K562 (cell line): ENCODE measurements around the gene TMEM163.

Source experiments
- CBFB ChIP-seq: sonication (generic); formaldehyde crosslinking; IDR thresholded peaks from 2 replicates; pipeline ENCODE4 v1.4.0; 2020; ENCODE audit warnings: mild to moderate bottlenecking, missing genetic modification reagents
- CHD2 ChIP-seq: IDR thresholded peaks from 2 replicates; pipeline ENCODE4 v1.6.1; 2011; ENCODE audit warnings: low read depth, low read length
- CTCF ChIP-seq, 3 experiments: IDR thresholded peaks in 2 of 3; conservative IDR thresholded peaks in 1 of 3; 2 replicates each; pipeline ENCODE4 v1.5.1; 2011 to 2012; ENCODE audit warnings: low read length in 3 of 3, mild to moderate bottlenecking in 3 of 3, control low read depth in 2 of 3, improper control_type of control experiment in 1 of 3, inconsistent platforms in 1 of 3, low read depth in 1 of 3, mixed read lengths in 1 of 3, moderate library complexity in 1 of 3; ENCODE audit not compliant: insufficient read depth in 2 of 3
- EZH2 ChIP-seq: IDR thresholded peaks from 2 replicates; pipeline ENCODE4 v1.6.1; 2012; ENCODE audit warnings: low read depth, mild to moderate bottlenecking, inconsistent platforms, low read length, borderline replicate concordance
- HIVEP1 ChIP-seq: fragments of 250-450 bp; sonication (Bioruptor Pico); IDR thresholded peaks from 2 replicates; pipeline ENCODE4 v1.4.0; 2020; ENCODE audit warnings: mild to moderate bottlenecking
- NELFE ChIP-seq: IDR thresholded peaks from 2 replicates; pipeline ENCODE4 v1.6.1; 2011; ENCODE audit warnings: mild to moderate bottlenecking; ENCODE audit not compliant: insufficient read depth, insufficient read length
- PHF8 ChIP-seq: fragments of 200-600 bp; sonication (generic); IDR thresholded peaks from 2 replicates; pipeline ENCODE4 v1.6.1; 2012; ENCODE audit warnings: mixed run types, mild to moderate bottlenecking, inconsistent platforms, low read length, moderate library complexity, borderline replicate concordance
- POLR2AphosphoS5 ChIP-seq: IDR thresholded peaks from 2 replicates; pipeline ENCODE4 v1.6.1; 2011; ENCODE audit warnings: mild to moderate bottlenecking, low read depth, low read length, moderate library complexity; ENCODE audit not compliant: control insufficient read depth, insufficient read depth
- SMC3 ChIP-seq: conservative IDR thresholded peaks from 2 replicates; pipeline ENCODE4 v1.6.1; 2011; ENCODE audit warnings: low read depth, low read length, improper control_type of control experiment; ENCODE audit not compliant: insufficient read depth
- YY1 ChIP-seq, 3 experiments: IDR thresholded peaks; 2 replicates each; pipeline ENCODE4 v1.6.1; 2011; ENCODE audit warnings: low read length in 2 of 3, mild to moderate bottlenecking in 2 of 3, moderate library complexity in 2 of 3, borderline replicate concordance in 1 of 3, control low read depth in 1 of 3, low read depth in 1 of 3; ENCODE audit not compliant: insufficient read depth in 3 of 3, insufficient replicate concordance in 2 of 3, control insufficient read depth in 1 of 3, insufficient read length in 1 of 3; ENCODE audit errors: extremely low read depth in 1 of 3
- ZEB2 ChIP-seq: fragments of 450-650 bp; IDR thresholded peaks from 2 replicates; pipeline ENCODE4 v1.6.1; 2016
- ZNF717 ChIP-seq: fragments of 250-450 bp; sonication (Bioruptor Pico); IDR thresholded peaks from 2 replicates; pipeline ENCODE4 v1.5.0; 2021

GRCh38 chr2:134703426-134703825 is 15.4 kb downstream of the TMEM163 start:
- TF ChIP-seq CBFB (CRISPR knock-in tag) (no peak), NELFE (no peak), CTCF (IDR thresholded peaks at IDR 0.05 in 2 of 3, conservative IDR thresholded peaks at IDR 0.05 in 1 of 3; ENCODE audit: insufficient read depth in 2 of 3, low read depth in 1 of 3, low read length in 3 of 3) (no peak), ZNF717 (CRISPR knock-in tag) (no peak), PHF8 (no peak), CHD2 (no peak), EZH2 (no peak), YY1 (IDR thresholded peaks at IDR 0.05; ENCODE audit: borderline replicate concordance in 1 of 3, control insufficient read depth in 1 of 3, extremely low read depth in 1 of 3, insufficient read depth in 3 of 3, insufficient read length in 1 of 3, insufficient replicate concordance in 2 of 3, low read depth in 1 of 3, low read length in 2 of 3) (no peak), SMC3 (no peak), ZEB2 (no peak), POLR2AphosphoS5 (no peak), HIVEP1 (CRISPR knock-in tag) (no peak)
